ENCODE results near the gene PIPOX.

PIPOX gene, protein sequence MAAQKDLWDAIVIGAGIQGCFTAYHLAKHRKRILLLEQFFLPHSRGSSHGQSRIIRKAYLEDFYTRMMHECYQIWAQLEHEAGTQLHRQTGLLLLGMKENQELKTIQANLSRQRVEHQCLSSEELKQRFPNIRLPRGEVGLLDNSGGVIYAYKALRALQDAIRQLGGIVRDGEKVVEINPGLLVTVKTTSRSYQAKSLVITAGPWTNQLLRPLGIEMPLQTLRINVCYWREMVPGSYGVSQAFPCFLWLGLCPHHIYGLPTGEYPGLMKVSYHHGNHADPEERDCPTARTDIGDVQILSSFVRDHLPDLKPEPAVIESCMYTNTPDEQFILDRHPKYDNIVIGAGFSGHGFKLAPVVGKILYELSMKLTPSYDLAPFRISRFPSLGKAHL

DNA sequence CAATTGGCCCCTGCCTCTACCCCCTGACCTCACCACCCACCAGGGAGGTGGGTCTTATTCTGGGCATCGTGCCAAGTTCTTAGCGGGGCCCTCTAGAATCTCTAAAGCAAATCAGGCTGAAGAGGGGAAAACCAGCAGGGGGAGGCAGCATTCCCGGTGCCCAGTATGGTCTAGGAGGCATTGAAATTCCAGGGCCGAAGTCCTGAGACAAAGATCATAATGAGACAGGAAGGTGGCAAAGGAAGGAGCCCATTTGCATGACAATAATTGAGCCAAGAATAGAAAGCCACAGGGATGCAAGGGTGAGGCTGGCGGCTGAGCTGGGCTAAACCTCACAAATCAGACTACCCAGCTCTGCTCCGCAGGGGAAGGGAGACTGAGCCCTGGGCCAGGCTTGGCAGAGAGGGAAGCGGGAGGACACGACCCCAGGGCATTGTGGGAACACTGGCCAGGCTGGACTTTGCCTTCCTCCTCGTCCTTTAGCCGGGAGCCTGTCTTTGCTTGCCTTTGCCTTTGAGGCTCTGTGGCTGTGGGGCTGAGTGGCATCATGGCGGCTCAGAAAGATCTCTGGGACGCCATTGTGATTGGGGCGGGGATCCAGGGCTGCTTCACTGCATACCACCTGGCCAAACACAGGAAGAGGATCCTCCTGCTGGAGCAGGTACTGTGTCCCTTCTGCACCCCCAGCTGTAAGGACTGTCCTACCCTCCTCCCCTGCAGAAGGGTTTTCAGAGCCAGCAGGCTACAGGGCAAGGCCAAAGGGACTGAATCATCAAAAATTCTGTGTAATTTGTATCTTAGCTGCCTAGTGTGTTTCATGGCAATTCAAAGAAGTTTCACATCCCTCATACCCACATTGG is at the start of gene PIPOX:
PIPOX (plus strand) TSS at position 463 of the 860 bp plus-strand sequence; CDS start at position 548, 85 bp downstream.
- H2AFZ ChIP-seq (ENCODE audit: low read length, unreplicated experiment), result peak within 1 kb of the TSS; percentile 71
- peaks cover 17% of the 10 kb centered on the region for H3K27me3 ChIP-seq (ENCODE audit: insufficient read depth, low read length)
- peaks cover 24% of the 10 kb centered on the region for H3K4me1 ChIP-seq (ENCODE audit: control insufficient read depth, insufficient read depth, low read length, unreplicated experiment)
- no peak within 1 kb of the TSS for H3K27ac ChIP-seq (ENCODE audit: low read depth, low read length)
- H3K36me3 ChIP-seq (ENCODE audit: insufficient read depth, low read length), result no peaks in the 10 kb centered on the region
- peak within 1 kb of the TSS; percentile 60 for H3K4me3 ChIP-seq (ENCODE audit: low read depth, low read length)
- no peaks in the 10 kb centered on the region for H3K79me2 ChIP-seq (ENCODE audit: control insufficient read depth, insufficient read depth, low read length, unreplicated experiment)

GRCh38 chr17:28993645-28994426 is 49.1 kb upstream of the PIPOX start:
- H3K36me3 ChIP-seq (ENCODE audit: insufficient read depth, low read length), result no peaks in the 10 kb centered on the region
- H3K4me3 ChIP-seq (ENCODE audit: low read depth, low read length), result no peak overlapping the region
- H3K4me1 ChIP-seq (ENCODE audit: control insufficient read depth, insufficient read depth, low read length, unreplicated experiment), result no peaks in the 10 kb centered on the region
- H3K79me2 ChIP-seq (ENCODE audit: control insufficient read depth, insufficient read depth, low read length, unreplicated experiment), result no peaks in the 10 kb centered on the region
- H2AFZ ChIP-seq (ENCODE audit: low read length, unreplicated experiment), result no peak overlapping the region
- peaks cover 17% of the 10 kb centered on the region for H3K27me3 ChIP-seq (ENCODE audit: insufficient read depth, low read length)
- H3K27ac ChIP-seq (ENCODE audit: low read depth, low read length), result no peak overlapping the region

GRCh38 chr17:28996554-28997096 is 46.3 kb upstream of the PIPOX start:
- Histone ChIP-seq H3K79me2 (ENCODE audit: control insufficient read depth, insufficient read depth, low read length, unreplicated experiment) (no peaks in the 10 kb centered on the region), H2AFZ (ENCODE audit: low read length, unreplicated experiment) (no peak overlapping the region), H3K4me3 (ENCODE audit: low read depth, low read length) (no peak overlapping the region), H3K27ac (ENCODE audit: low read depth, low read length) (no peak overlapping the region), H3K27me3 (ENCODE audit: insufficient read depth, low read length) (peaks cover 42% of the 10 kb centered on the region), H3K36me3 (ENCODE audit: insufficient read depth, low read length) (no peaks in the 10 kb centered on the region), H3K4me1 (ENCODE audit: control insufficient read depth, insufficient read depth, low read length, unreplicated experiment) (no peaks in the 10 kb centered on the region)

- H3K79me2 ChIP-seq (ENCODE audit: control insufficient read depth, insufficient read depth, low read length, unreplicated experiment), result no peaks in the 10 kb centered on the region
- no peaks in the 10 kb centered on the region for H3K36me3 ChIP-seq (ENCODE audit: insufficient read depth, low read length)
- H2AFZ ChIP-seq (ENCODE audit: low read length, unreplicated experiment), result no peak overlapping the region
- H3K27ac ChIP-seq (ENCODE audit: low read depth, low read length), result no peak overlapping the region
- no peak overlapping the region for H3K4me3 ChIP-seq (ENCODE audit: low read depth, low read length)
- no peaks in the 10 kb centered on the region for H3K4me1 ChIP-seq (ENCODE audit: control insufficient read depth, insufficient read depth, low read length, unreplicated experiment)
- peaks cover 54% of the 10 kb centered on the region for H3K27me3 ChIP-seq (ENCODE audit: insufficient read depth, low read length)
Measured at GRCh38 chr17:28997806-28998205, 45.1 kb upstream of the PIPOX start.

DNA sequence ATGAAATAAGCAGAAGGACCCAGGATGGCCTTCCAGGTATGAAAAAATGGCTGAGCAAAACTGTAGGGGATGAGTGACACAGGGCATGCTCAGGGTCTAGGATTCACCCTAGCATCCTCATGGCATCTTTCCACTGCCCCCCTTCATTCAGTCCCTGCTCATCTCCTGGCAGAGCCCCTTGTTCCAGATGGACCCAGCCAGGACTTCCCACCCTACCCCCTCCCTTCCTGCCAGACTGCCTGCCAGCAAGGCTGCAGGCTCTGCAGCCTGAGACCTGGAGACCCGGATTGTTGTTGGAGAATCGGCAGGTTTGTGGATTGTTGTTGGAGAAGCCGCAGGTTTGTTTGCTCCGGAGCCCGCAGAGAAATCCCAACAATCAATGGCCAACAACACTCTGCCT is 43.7 kb upstream of the PIPOX start:
- Histone ChIP-seq H3K36me3 (ENCODE audit: insufficient read depth, low read length) (no peaks in the 10 kb centered on the region), H3K4me3 (ENCODE audit: low read depth, low read length) (no peak overlapping the region), H2AFZ (ENCODE audit: low read length, unreplicated experiment) (no peak overlapping the region), H3K79me2 (ENCODE audit: control insufficient read depth, insufficient read depth, low read length, unreplicated experiment) (no peaks in the 10 kb centered on the region), H3K27me3 (ENCODE audit: insufficient read depth, low read length) (peaks cover 68% of the 10 kb centered on the region), H3K27ac (ENCODE audit: low read depth, low read length) (no peak overlapping the region), H3K4me1 (ENCODE audit: control insufficient read depth, insufficient read depth, low read length, unreplicated experiment) (no peaks in the 10 kb centered on the region)

DNA sequence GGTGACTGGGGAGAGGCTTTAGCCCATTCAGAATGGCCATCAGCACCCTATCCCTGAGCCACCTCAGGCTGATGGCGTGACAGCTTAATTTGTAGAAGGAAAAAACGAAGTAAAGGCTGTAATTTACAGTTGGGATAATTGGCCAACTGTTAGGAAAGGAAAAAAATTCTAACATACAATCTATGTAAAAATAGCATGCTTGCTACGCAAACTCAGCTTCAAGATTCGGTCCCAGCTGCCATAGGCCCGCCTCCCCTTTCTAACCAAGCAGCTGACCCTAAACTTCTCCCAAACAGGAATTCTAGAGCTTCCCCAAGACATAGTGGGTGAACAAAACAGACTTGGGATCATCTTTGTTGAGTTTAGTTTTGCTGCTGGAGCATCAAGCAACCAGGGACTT is 42.0 kb upstream of the PIPOX start:
- Histone ChIP-seq H3K27me3 (ENCODE audit: insufficient read depth, low read length) (peaks cover 83% of the 10 kb centered on the region), H2AFZ (ENCODE audit: low read length, unreplicated experiment) (no peak overlapping the region)

GRCh38 chr17:29002811-29003210 is 40.1 kb upstream of the PIPOX start:
- H3K36me3 ChIP-seq (ENCODE audit: insufficient read depth, low read length), result no peaks in the 10 kb centered on the region
- no peak overlapping the region for H2AFZ ChIP-seq (ENCODE audit: low read length, unreplicated experiment)
- no peak overlapping the region for H3K4me3 ChIP-seq (ENCODE audit: low read depth, low read length)
- H3K27me3 ChIP-seq (ENCODE audit: insufficient read depth, low read length), result peaks cover 75% of the 10 kb centered on the region
- H3K79me2 ChIP-seq (ENCODE audit: control insufficient read depth, insufficient read depth, low read length, unreplicated experiment), result no peaks in the 10 kb centered on the region
- no peak overlapping the region for H3K27ac ChIP-seq (ENCODE audit: low read depth, low read length)
- peaks cover 10% of the 10 kb centered on the region for H3K4me1 ChIP-seq (ENCODE audit: control insufficient read depth, insufficient read depth, low read length, unreplicated experiment)

More for the DNA sequence above, 42.0 kb upstream of the PIPOX start:
- Histone ChIP-seq H3K36me3 (ENCODE audit: insufficient read depth, low read length) (no peaks in the 10 kb centered on the region), H3K79me2 (ENCODE audit: control insufficient read depth, insufficient read depth, low read length, unreplicated experiment) (no peaks in the 10 kb centered on the region), H3K4me1 (ENCODE audit: control insufficient read depth, insufficient read depth, low read length, unreplicated experiment) (no peaks in the 10 kb centered on the region), H3K27ac (ENCODE audit: low read depth, low read length) (no peak overlapping the region), H3K4me3 (ENCODE audit: low read depth, low read length) (no peak overlapping the region)

- Histone ChIP-seq H3K79me2 (ENCODE audit: control insufficient read depth, insufficient read depth, low read length, unreplicated experiment) (no peaks in the 10 kb centered on the region), H3K27me3 (ENCODE audit: insufficient read depth, low read length) (peaks cover 75% of the 10 kb centered on the region), H3K36me3 (ENCODE audit: insufficient read depth, low read length) (no peaks in the 10 kb centered on the region), H3K27ac (ENCODE audit: low read depth, low read length) (no peak overlapping the region), H3K4me1 (ENCODE audit: control insufficient read depth, insufficient read depth, low read length, unreplicated experiment) (peaks cover 14% of the 10 kb centered on the region), H2AFZ (ENCODE audit: low read length, unreplicated experiment) (no peak overlapping the region), H3K4me3 (ENCODE audit: low read depth, low read length) (no peak overlapping the region)
Measured at GRCh38 chr17:29003289-29003688, 39.7 kb upstream of the PIPOX start.

DNA sequence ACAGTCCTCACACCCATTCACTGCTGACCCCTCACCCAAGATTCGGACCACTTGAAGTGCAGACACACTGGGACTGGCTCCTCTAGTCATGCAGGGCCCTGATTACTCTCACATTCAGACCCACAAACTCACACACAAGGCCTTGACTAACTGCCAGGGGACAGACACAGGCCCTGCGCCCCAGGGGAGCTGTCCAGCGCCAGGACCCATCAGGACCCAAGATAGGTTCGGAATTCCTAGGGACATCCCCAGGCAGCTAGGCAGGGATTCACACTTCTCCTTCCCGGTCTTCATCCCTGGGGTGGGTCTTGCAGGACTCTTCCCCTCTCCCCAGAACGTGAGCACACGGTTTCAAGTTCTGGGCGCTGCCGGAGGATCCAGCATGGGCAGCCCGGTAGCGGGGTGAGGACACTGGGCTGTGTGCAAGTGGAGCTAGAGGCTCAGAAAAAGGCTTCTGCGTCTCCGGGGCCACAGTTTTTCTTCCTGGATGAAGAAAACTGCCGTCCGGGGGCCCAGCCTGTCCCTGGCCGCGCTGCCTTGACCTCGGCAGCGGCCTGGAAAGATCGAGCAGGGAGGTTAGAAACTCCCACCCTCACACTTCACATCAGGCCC is 38.8 kb upstream of the PIPOX start:
- H3K79me2 ChIP-seq (ENCODE audit: control insufficient read depth, insufficient read depth, low read length, unreplicated experiment), result no peaks in the 10 kb centered on the region
- H3K4me3 ChIP-seq (ENCODE audit: low read depth, low read length), result no peak overlapping the region
- H3K4me1 ChIP-seq (ENCODE audit: control insufficient read depth, insufficient read depth, low read length, unreplicated experiment), result peaks cover 15% of the 10 kb centered on the region
- H2AFZ ChIP-seq (ENCODE audit: low read length, unreplicated experiment), result no peak overlapping the region
- no peaks in the 10 kb centered on the region for H3K36me3 ChIP-seq (ENCODE audit: insufficient read depth, low read length)
- peaks cover 69% of the 10 kb centered on the region for H3K27me3 ChIP-seq (ENCODE audit: insufficient read depth, low read length)
- H3K27ac ChIP-seq (ENCODE audit: low read depth, low read length), result no peak overlapping the region

Measured in ACC112 (cell line).